Epithelial cell of esophagus (primary cell): ENCODE results near the gene ACOT7.

Source experiments
- DNase-seq: peaks from one replicate; pipeline ENCODE4 v3.0.0; 2010; ENCODE audit warnings: low read depth
- H3K4me3 ChIP-seq: 2 replicates; pipeline ENCODE4 v1.5.1; 2011; ENCODE audit warnings: mild to moderate bottlenecking, low read length, control low read depth
- TF ChIP-seq, protein P1 (sequence below): IDR thresholded peaks from 2 replicates; pipeline ENCODE4 v1.5.1; 2011; ENCODE audit warnings: low read depth, mild to moderate bottlenecking, low read length, control low read depth, inconsistent platforms; ENCODE audit not compliant: insufficient read depth; ENCODE audit errors: missing control alignments

The ACOT7 gene

GRCh38 chr1:6419804-6420453, 26.4 kb upstream of the ACOT7 start, which contains the start of gene HES2:
Gene HES2, minus strand, starts transcription at chr1:6419919. Its CDS starts 99 bp downstream, at chr1:6419820.
- DNase-seq = peak; percentile 75
- peak within 1 kb of the TSS; percentile 66 for H3K4me3 ChIP-seq
- TF ChIP-seq, protein P1, sequence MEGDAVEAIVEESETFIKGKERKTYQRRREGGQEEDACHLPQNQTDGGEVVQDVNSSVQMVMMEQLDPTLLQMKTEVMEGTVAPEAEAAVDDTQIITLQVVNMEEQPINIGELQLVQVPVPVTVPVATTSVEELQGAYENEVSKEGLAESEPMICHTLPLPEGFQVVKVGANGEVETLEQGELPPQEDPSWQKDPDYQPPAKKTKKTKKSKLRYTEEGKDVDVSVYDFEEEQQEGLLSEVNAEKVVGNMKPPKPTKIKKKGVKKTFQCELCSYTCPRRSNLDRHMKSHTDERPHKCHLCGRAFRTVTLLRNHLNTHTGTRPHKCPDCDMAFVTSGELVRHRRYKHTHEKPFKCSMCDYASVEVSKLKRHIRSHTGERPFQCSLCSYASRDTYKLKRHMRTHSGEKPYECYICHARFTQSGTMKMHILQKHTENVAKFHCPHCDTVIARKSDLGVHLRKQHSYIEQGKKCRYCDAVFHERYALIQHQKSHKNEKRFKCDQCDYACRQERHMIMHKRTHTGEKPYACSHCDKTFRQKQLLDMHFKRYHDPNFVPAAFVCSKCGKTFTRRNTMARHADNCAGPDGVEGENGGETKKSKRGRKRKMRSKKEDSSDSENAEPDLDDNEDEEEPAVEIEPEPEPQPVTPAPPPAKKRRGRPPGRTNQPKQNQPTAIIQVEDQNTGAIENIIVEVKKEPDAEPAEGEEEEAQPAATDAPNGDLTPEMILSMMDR = no peak

GRCh38 chr1:6419397-6419803, 25.8 kb upstream of the ACOT7 start:
- DNase-seq = no peak
- peak overlapping the region; percentile 66 for H3K4me3 ChIP-seq
- TF ChIP-seq, protein P1 = no peak

- peak overlapping the region; percentile 66 for H3K4me3 ChIP-seq
- DNase-seq = peak; percentile 35
- TF ChIP-seq, protein P1 = no peak
Measured at GRCh38 chr1:6418668-6419396, 25.3 kb upstream of the ACOT7 start.

GRCh38 chr1:6417961-6418667, 24.5 kb upstream of the ACOT7 start:
- peak overlapping the region; percentile 66 for H3K4me3 ChIP-seq
- TF ChIP-seq, protein P1 = no peak

GRCh38 chr1:6416906-6417305, 23.3 kb upstream of the ACOT7 start:
- no peak for DNase-seq
- no peak overlapping the region for H3K4me3 ChIP-seq
- TF ChIP-seq, protein P1 = no peak

More at GRCh38 chr1:6417961-6418667, 24.5 kb upstream of the ACOT7 start:
- no peak for DNase-seq

- DNase-seq = peak; percentile 55
- TF ChIP-seq, protein P1 = no peak
Measured at GRCh38 chr1:6416295-6416656, 22.7 kb upstream of the ACOT7 start.

More at GRCh38 chr1:6416295-6416656, 22.7 kb upstream of the ACOT7 start:
- H3K4me3 ChIP-seq = no peak overlapping the region
